Activated CD4-positive, alpha-beta T cell treated with anti-CD3 and anti-CD28 coated beads for 36 hours (primary cell): ENCODE measurements around the gene RPS6KA1. TPM values are rescaled to one million over a fixed set of nuclear protein-coding genes. Genes with fewer than 3 reads are reported as not detected.
A peak's percentile ranks its signal among the peaks of the same experiment; 100 is the strongest.
"Not testable (repeated sequence)": the region's sequence is repeated elsewhere in the genome, so short reads cannot be mapped to it uniquely, and the experiment has no call there.

Source experiments
- ATAC-seq: fragments of 200-7000 bp; cut with Tn5 transposase; one replicate; pipeline ENCODE4 v1.10.0; 2021; ENCODE audit warnings: mild to moderate bottlenecking, moderate library complexity
- CTCF ChIA-PET: fragments of 350-600 bp; sonication (Branson Sonifier 250); formaldehyde crosslinking; loops from one replicate; lab custom pipeline; 2021; ENCODE audit warnings: antibody characterized with exemption; lab: Charles Lee
- POLR2A ChIA-PET: fragments of 350-600 bp; sonication (Branson Sonifier 250); formaldehyde crosslinking; loops from one replicate; lab custom pipeline; 2021; ENCODE audit warnings: antibody characterized with exemption, inconsistent platforms; lab: Charles Lee
- DNase-seq: peaks from one replicate; pipeline ENCODE4 v3.0.0-alpha.2; 2020
- H3K27ac Mint-ChIP-seq: one replicate; pipeline ENCODE4 v1.8.0; 2021; ENCODE audit warnings: mixed read lengths
- H3K27me3 Mint-ChIP-seq: one replicate; pipeline ENCODE4 v1.8.0; 2021; ENCODE audit warnings: mixed read lengths
- H3K36me3 Mint-ChIP-seq: one replicate; pipeline ENCODE4 v1.8.0; 2021; ENCODE audit warnings: low read depth, mixed read lengths
- H3K4me1 Mint-ChIP-seq: one replicate; pipeline ENCODE4 v1.8.0; 2021; ENCODE audit warnings: mixed read lengths
- H3K4me3 Mint-ChIP-seq: one replicate; pipeline ENCODE4 v1.8.0; 2021; ENCODE audit warnings: mild to moderate bottlenecking, moderate library complexity, mixed read lengths
- H3K9me3 Mint-ChIP-seq: one replicate; pipeline ENCODE4 v1.8.0; 2021; ENCODE audit warnings: low read depth, mixed read lengths
- intact Hi-C, 2 experiments: fragments of 100-400 bp; cut with DNase I in 1 of 2; cut with micrococcal nuclease in 1 of 2; formaldehyde crosslinking; loops; one replicate each; pipeline versions ENCODE4 v1.14.2 to v1.15.1; 2022 to 2024; cut with DNase I, micrococcal nuclease
- total RNA-seq, 2 experiments: library from RNA; stranded (reverse); gene quantifications; one replicate each; pipeline ENCODE4 v1.2.3, GENCODE V29; 2021

RPS6KA1 gene
- 100 to 1,000 TPM; 116 to 160 TPM for total RNA-seq

DNA sequence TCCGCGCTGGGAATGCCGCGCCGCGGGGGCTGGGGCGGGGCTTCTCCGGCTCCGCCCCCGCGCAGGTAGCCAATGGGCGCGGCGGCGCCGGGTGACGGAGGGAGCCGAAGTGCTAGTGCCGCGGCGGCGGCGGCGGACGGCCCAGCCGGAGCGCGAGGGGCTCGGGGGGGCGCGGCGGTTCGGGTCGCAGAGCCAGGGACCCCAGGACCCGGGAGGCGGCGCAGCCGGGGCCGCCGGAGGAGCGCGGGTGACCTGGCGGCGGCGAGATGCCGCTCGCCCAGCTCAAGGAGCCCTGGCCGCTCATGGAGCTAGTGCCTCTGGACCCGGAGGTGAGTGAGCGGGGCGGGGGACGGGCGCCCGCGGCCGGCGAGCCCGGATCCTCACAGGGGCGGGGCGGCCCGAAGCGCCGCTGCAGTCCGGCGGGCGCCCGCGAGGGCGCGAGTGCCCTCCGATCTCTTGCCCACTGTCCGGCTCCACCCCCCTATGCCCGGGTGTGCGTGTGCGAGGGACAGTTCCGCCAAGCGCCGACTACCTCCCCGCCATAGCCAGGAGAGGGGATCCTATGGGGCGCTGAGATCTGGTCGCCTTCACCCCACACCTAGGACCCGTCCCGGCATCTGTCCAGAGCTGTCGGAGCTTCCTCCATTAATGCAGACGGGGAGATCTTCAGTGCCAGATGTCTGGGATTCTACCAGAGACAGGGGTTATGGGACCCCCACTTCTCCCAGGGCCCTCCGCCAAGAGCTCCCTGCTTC is at the start of gene RPS6KA1:
TSS of gene RPS6KA1 (plus strand) at position 107 of the 755 bp plus-strand sequence. CDS start at position 267, 160 bp downstream.
- no peaks in the 10 kb centered on the region for H3K27me3 Mint-ChIP-seq
- no peaks in the 10 kb centered on the region for H3K9me3 Mint-ChIP-seq
- peak; percentile 78 for DNase-seq
- peak; percentile 88 for ATAC-seq
- peak within 1 kb of the TSS; percentile 87 for H3K27ac Mint-ChIP-seq
- H3K36me3 Mint-ChIP-seq, result no peaks in the 10 kb centered on the region
- POLR2A ChIA-PET, result interaction anchor here (1.0 kb wide), 1 partner anchor 335 kb away, joined by 3 read pairs; no protein-coding TSS in a partner anchor
- intact Hi-C loops, result loop anchor here (1.0 kb wide), 3 partner anchors 12 to 29 kb away; no protein-coding TSS in a partner anchor
- CTCF ChIA-PET, result interaction anchor here (0.6 to 10.1 kb wide), 7 partner anchors 10 to 456 kb away, joined by 3 to 101 read pairs (median 4); partner anchors contain the start of genes CEP85 and DHDDS
- H3K4me3 Mint-ChIP-seq, result peak within 1 kb of the TSS; percentile 81
- peaks cover 21% of the 10 kb centered on the region for H3K4me1 Mint-ChIP-seq

DNA sequence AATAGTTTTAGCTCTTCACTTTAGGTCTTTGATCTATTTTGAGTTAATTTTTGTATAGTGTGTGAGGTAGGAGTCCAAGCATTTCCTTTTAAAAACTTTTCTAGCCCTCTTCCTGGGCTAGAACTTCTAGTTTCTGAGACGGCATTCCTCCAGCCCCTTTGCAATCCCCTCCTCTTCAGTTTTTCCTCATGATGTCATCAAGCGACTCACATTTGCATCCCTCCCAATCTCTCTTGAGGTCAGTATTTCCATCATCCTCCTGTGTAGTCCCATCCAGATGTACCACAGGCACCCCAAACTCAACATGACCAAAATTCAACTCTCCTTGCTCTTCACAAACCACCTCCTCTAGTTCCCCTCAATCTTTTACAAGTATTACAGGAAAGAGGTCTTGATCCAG is 46.6 kb upstream of the RPS6KA1 start:
- CTCF ChIA-PET, result interaction anchor here (0.5 kb wide), 1 partner anchor 10 kb away, joined by 5 read pairs; no protein-coding TSS in a partner anchor

DNA sequence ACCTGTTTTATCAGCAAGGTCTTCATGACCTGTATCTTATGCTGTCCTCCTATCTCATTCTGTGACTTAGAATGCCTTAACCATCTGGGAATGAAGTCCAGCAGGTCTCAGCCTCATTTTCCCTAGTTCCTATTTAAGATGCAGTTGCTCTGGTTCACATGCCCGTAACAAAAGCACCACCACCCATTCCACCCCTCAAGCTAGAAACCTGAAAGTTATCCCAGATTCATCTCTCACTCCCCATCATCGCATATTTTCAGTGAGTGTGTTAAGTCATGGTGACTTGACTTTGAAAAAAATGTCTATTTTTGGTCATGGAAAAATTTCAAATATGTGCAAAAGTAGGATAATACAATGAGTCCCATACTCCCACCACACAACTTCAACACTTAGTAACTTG is 45.6 kb upstream of the RPS6KA1 start:
- Mint-ChIP-seq H3K36me3 (peaks cover 2% of the 10 kb centered on the region), H3K27me3 (no peaks in the 10 kb centered on the region), H3K4me1 (peaks cover 13% of the 10 kb centered on the region), H3K27ac (no peak overlapping the region), H3K9me3 (no peaks in the 10 kb centered on the region), H3K4me3 (no peak overlapping the region)
- intact Hi-C loops, result no loop called here
- no peak for ATAC-seq
- CTCF ChIA-PET, result no interaction called here
- POLR2A ChIA-PET, result interaction anchor here (0.6 kb wide), 1 partner anchor 377 kb away, joined by 3 read pairs; no protein-coding TSS in a partner anchor
- DNase-seq, result no peak

More for the DNA sequence above, 46.6 kb upstream of the RPS6KA1 start:
- ATAC-seq, result no peak
- Mint-ChIP-seq H3K4me1 (peaks cover 13% of the 10 kb centered on the region), H3K27ac (peak overlapping the region; percentile 51), H3K27me3 (no peaks in the 10 kb centered on the region), H3K36me3 (peaks cover 7% of the 10 kb centered on the region), H3K9me3 (no peaks in the 10 kb centered on the region), H3K4me3 (no peak overlapping the region)
- POLR2A ChIA-PET, result no interaction called here
- intact Hi-C loops, result no loop called here
- no peak for DNase-seq

DNA sequence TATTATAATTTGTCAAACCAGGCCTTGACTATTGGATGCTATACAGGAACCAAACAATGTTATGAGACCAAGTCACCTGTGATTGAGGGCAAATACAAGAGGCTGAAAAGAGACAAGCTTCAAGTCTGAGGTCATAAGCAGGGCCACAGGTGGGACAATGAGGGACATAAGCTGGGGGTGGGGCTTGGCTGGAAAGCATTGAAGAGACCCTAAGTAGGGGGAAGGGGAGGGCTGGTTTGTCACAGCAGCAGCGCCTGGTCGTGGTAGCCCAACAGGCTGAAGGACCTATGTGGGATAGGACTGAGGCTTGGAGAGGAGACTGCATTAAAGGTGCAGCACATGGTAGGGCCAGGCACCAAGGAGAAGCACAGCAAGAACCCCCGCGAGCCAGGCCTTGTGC is 39.4 kb upstream of the RPS6KA1 start:
- intact Hi-C loops, result no loop called here
- Mint-ChIP-seq H3K9me3 (no peaks in the 10 kb centered on the region), H3K36me3 (no peaks in the 10 kb centered on the region), H3K27ac (no peak overlapping the region), H3K27me3 (no peaks in the 10 kb centered on the region), H3K4me3 (no peak overlapping the region), H3K4me1 (no peaks in the 10 kb centered on the region)
- CTCF ChIA-PET, result interaction anchor here (0.6 to 2.7 kb wide), 5 partner anchors 10 to 1268 kb away, joined by 3 to 12 read pairs (median 3); no protein-coding TSS in a partner anchor
- POLR2A ChIA-PET, result no interaction called here
- ATAC-seq (no peak), DNase-seq (no peak)

DNA sequence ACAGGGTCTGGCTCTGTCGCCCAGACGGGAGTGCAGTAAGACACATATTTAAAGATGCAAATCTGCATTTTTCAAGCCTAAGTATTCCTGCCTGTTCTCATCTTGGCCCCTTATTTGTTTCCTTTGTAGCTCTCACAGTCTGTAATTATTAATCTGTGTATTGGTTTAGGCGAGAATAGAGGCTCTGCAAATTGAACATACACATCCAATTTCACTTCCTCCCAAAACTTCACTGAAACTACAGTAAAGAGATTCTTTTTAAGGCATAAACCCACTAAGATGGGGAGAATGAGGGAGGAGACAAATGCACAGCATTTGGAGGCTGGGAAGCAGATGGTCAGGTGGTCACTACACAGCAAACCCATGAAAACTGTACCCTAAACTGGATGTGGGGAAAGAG is 36.3 kb upstream of the RPS6KA1 start:
- intact Hi-C loops, result no loop called here
- no peaks in the 10 kb centered on the region for H3K9me3 Mint-ChIP-seq

DNA sequence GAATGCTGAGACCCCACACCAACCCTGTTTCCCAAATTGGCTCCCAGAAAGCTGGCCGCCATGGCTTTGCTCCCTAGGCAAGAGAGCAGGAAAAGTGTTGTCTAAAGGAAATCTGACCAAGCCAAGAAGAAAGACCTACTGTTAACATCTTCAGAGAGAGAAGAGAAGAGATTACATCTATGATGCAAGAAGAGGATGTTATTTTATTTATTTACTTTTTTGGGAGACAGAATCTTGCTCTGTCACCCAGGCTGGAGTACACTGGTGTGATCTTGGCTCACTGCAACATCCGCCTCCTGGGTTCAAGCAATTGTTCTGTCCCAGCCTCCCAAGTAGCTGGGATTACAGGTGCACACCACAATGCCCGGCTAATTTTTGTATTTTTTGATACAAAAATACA is 35.6 kb upstream of the RPS6KA1 start:
- Mint-ChIP-seq H3K27ac (no peak overlapping the region), H3K27me3 (no peaks in the 10 kb centered on the region), H3K4me1 (peaks cover 2% of the 10 kb centered on the region), H3K36me3 (peaks cover 2% of the 10 kb centered on the region), H3K4me3 (no peak overlapping the region), H3K9me3 (no peaks in the 10 kb centered on the region)
- ChIA-PET CTCF (no interaction called here), POLR2A (no interaction called here)
- intact Hi-C loops, result no loop called here
- DNase-seq (no peak), ATAC-seq (no peak)

More for the DNA sequence above, 36.3 kb upstream of the RPS6KA1 start:
- ChIA-PET CTCF (interaction anchor here (0.8 kb wide), 1 partner anchor 11 kb away, joined by 5 read pairs; no protein-coding TSS in a partner anchor), POLR2A (no interaction called here)
- no peak for DNase-seq
- Mint-ChIP-seq H3K4me3 (no peak overlapping the region), H3K36me3 (no peaks in the 10 kb centered on the region), H3K27me3 (no peaks in the 10 kb centered on the region), H3K27ac (no peak overlapping the region), H3K4me1 (no peaks in the 10 kb centered on the region)
- ATAC-seq, result no peak

DNA sequence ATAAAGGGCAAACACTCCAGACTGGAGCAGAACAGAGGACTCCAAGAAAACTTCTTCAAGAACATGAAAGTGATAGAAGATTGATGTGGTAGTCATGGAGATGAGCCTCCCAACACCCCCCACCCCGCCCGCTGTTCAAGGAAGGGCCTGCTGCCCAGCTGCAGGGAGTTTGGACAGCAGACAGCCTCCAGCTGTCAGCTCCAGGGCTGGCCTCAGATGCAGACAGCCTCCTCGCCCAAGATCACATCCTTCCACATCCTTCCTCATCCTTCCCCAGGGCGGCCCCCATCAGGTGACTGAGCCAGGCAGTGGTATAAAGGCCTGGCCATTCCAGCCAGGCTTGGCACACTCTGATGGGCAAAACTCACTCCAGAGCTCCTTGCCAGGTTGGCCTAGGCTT is 32.7 kb upstream of the RPS6KA1 start:
- ChIA-PET CTCF (interaction anchor here (0.5 kb wide), 1 partner anchor 133 kb away, joined by 3 read pairs; no protein-coding TSS in a partner anchor), POLR2A (interaction anchor here (0.7 kb wide), 1 partner anchor 726 kb away, joined by 3 read pairs; no protein-coding TSS in a partner anchor)
- Mint-ChIP-seq H3K36me3 (peaks cover 5% of the 10 kb centered on the region), H3K9me3 (no peaks in the 10 kb centered on the region), H3K4me3 (no peak overlapping the region), H3K27ac (no peak overlapping the region), H3K4me1 (peaks cover 8% of the 10 kb centered on the region), H3K27me3 (no peaks in the 10 kb centered on the region)
- no peak for ATAC-seq
- intact Hi-C loops, result no loop called here
- DNase-seq, result no peak

DNA sequence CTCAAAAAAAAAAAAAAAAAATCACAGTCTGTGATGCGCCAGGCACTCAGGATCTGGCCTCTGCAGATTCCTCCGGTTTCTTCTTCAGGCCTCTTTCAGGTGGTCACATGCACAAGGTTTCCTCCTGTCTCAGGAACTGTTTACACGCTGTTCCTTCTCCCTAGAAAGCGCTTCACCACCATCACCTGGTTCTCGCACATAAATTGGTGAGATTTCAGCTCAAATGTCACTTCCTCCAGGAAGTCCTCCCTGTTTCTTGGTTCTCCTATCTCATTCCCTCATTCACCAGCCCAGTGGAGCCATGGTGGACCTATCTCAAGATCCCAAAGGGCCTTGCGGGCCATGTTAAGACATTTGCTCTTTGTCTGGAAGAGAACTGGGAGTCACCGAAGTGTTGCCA is 30.7 kb upstream of the RPS6KA1 start:
- Mint-ChIP-seq H3K27ac (no peak overlapping the region), H3K27me3 (no peaks in the 10 kb centered on the region), H3K9me3 (no peaks in the 10 kb centered on the region), H3K4me3 (peak overlapping the region; percentile 19), H3K36me3 (peaks cover 5% of the 10 kb centered on the region), H3K4me1 (peaks cover 16% of the 10 kb centered on the region)
- ATAC-seq (no peak), DNase-seq (no peak)
- intact Hi-C loops, result no loop called here
- ChIA-PET CTCF (interaction anchor here (0.6 to 3.6 kb wide), 4 partner anchors 9 to 66 kb away, joined by 3 to 22 read pairs (median 8); no protein-coding TSS in a partner anchor), POLR2A (no interaction called here)

DNA sequence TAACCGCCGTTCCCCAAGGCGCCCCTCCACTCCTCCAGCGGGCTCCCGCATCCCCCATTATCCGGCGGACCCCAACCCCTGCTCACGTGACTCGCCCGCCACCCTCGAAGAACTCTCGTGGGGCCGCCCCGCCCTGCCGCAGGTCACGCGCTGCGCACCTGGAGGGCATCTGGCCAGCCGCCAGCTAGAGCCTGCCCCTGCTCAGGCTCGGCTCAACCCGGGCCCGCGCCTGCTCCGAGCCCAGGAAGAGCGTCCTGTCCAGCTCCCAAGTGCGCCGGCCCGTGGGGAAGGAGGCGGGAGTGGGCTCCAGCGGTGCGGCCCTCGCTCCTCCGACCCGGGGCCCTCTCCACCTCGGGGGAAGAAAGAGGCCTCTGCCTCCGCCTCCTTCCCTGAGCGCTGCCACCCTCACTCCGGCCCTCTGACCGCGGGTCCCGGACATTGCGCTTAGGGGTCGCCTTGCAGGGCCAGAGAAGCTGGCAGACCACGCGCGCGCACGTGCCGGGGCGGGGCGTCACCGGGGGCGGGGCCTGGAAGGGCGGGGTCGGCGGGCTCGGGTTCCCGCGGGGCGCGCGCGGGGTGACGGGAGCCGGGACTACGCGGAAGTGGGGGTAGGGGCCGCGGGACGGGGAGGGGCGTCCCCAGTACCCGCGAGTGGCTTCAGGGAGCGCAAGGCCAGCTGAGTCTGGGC is 28.9 kb upstream of the RPS6KA1 start:
- no peaks in the 10 kb centered on the region for H3K9me3 Mint-ChIP-seq
- H3K27me3 Mint-ChIP-seq, result no peaks in the 10 kb centered on the region
- peak overlapping the region; percentile 88 for H3K4me3 Mint-ChIP-seq
- peaks cover 5% of the 10 kb centered on the region for H3K36me3 Mint-ChIP-seq
- intact Hi-C loops, result loop anchor here (1.0 to 10.0 kb wide), 18 partner anchors 27 to 734 kb away; partner anchors contain the start of genes DHDDS (in 2 of the 2), GPATCH3 (in 1 of the 2), NUDC (in 1 of the 2) and PDIK1L (in 1 of the 2)
- H3K27ac Mint-ChIP-seq, result peak overlapping the region; percentile 94
- DNase-seq (peak; percentile 95), ATAC-seq (peak; percentile 77)
- ChIA-PET CTCF (interaction anchor here (0.5 to 3.6 kb wide), 33 partner anchors 11 to 625 kb away, joined by 3 to 22 read pairs (median 4); partner anchors contain the start of genes HMGN2 and SH3BGRL3), POLR2A (interaction anchor here (0.7 to 2.5 kb wide), 14 partner anchors 24 to 598 kb away, joined by 3 to 11 read pairs (median 3); partner anchors contain the start of genes DHDDS and GPN2)
- H3K4me1 Mint-ChIP-seq, result peaks cover 16% of the 10 kb centered on the region

DNA sequence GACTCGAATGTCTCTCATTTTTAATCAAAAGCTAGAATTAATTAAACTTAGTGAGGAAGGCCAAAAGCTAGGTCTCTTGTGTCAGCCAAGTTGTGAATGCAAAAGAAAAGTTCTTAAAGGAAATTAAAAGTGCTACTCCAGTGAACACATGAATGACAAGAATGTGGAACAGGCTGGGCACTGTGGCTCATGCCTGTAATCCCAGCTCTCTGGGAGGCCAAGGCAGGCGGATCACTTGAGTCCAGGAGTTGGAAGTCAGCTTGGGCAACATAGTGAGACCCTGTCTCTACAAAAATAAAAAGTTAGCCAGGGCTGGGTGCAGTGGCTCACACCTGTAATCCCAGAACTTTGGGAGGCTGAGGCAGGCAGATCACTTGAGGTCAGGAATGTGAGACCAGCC is 18.9 kb upstream of the RPS6KA1 start:
- H3K9me3 Mint-ChIP-seq, intact Hi-C loops, H3K36me3 Mint-ChIP-seq, H3K4me3 Mint-ChIP-seq, H3K4me1 Mint-ChIP-seq, H3K27me3 Mint-ChIP-seq, DNase-seq, H3K27ac Mint-ChIP-seq, ATAC-seq, POLR2A ChIA-PET: not testable (repeated sequence)
- CTCF ChIA-PET, result interaction anchor here (0.5 to 1.2 kb wide), 4 partner anchors 9 to 156 kb away, joined by 3 to 4 read pairs (median 3); no protein-coding TSS in a partner anchor

DNA sequence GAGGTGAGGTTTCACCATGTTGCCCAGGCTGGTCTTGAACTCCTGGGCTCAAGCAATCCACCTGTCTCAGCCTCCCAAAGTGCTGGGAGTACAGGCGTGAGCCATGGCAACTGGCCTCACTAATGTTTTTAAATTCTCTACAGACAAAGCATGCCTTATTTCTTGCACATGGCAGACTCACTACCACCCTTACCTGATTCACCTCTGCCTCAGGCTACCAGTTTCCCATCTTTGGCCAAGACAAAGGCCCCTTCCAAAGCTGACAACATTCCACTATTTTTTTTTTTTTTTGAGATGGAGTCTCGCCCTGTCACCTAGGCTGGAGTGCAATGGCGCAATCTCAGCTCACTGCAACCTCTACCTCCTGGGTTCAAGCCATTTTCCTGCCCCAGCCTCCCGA is 13.7 kb upstream of the RPS6KA1 start:
- CTCF ChIA-PET, result interaction anchor here (1.1 to 1.3 kb wide), 2 partner anchors 12 to 16 kb away, joined by 3 to 4 read pairs; no protein-coding TSS in a partner anchor
- H3K4me3 Mint-ChIP-seq, H3K27ac Mint-ChIP-seq, DNase-seq, H3K4me1 Mint-ChIP-seq, ATAC-seq, H3K36me3 Mint-ChIP-seq, POLR2A ChIA-PET, intact Hi-C loops, H3K9me3 Mint-ChIP-seq, H3K27me3 Mint-ChIP-seq: not testable (repeated sequence)
